ENCODE measurements around the gene ABCA1.

ABCA1 gene

GRCh38 chr9:104882566-104882965, 45.4 kb downstream of the ABCA1 start:
- no peaks in the 10 kb centered on the region for H3K9me3 ChIP-seq (ENCODE audit: control insufficient read depth, insufficient read depth, low read depth, low read length)
- H3K27ac ChIP-seq (ENCODE audit: low read depth, low read length), result no peak overlapping the region
- no peak overlapping the region for H3K9ac ChIP-seq (ENCODE audit: low read length)
- peaks cover 7% of the 10 kb centered on the region; the same call in 1 of the 2 replicates for H3K36me3 ChIP-seq (ENCODE audit: control insufficient read depth, insufficient read depth, low read length)
- peaks cover 51% of the 10 kb centered on the region for H3K4me1 ChIP-seq (ENCODE audit: control insufficient read depth, insufficient read depth, low read length)
- no peaks in the 10 kb centered on the region for H3K27me3 ChIP-seq (ENCODE audit: control insufficient read depth, insufficient read depth, low read length)
- no peak overlapping the region for H3K4me3 ChIP-seq (ENCODE audit: low read depth, low read length)

- Histone ChIP-seq H3K9ac (ENCODE audit: low read length) (no peak overlapping the region), H3K9me3 (ENCODE audit: control insufficient read depth, insufficient read depth, low read depth, low read length) (no peaks in the 10 kb centered on the region), H3K4me3 (ENCODE audit: low read depth, low read length) (no peak overlapping the region), H3K36me3 (ENCODE audit: control insufficient read depth, insufficient read depth, low read length) (peaks cover 7% of the 10 kb centered on the region; the same call in 1 of the 2 replicates), H3K27me3 (ENCODE audit: control insufficient read depth, insufficient read depth, low read length) (no peaks in the 10 kb centered on the region), H3K4me1 (ENCODE audit: control insufficient read depth, insufficient read depth, low read length) (peaks cover 49% of the 10 kb centered on the region), H3K27ac (ENCODE audit: low read depth, low read length) (no peak overlapping the region)
Measured at GRCh38 chr9:104882086-104882485, 45.9 kb downstream of the ABCA1 start.

GRCh38 chr9:104879555-104880309, 48.2 kb downstream of the ABCA1 start:
- no peak overlapping the region for H3K4me3 ChIP-seq (ENCODE audit: low read depth, low read length)
- no peaks in the 10 kb centered on the region for H3K27me3 ChIP-seq (ENCODE audit: control insufficient read depth, insufficient read depth, low read length)
- peaks cover 7% of the 10 kb centered on the region; the same call in 1 of the 2 replicates for H3K36me3 ChIP-seq (ENCODE audit: control insufficient read depth, insufficient read depth, low read length)
- H3K27ac ChIP-seq (ENCODE audit: low read depth, low read length), result no peak overlapping the region
- peaks cover 33% of the 10 kb centered on the region for H3K4me1 ChIP-seq (ENCODE audit: control insufficient read depth, insufficient read depth, low read length)
- H3K9me3 ChIP-seq (ENCODE audit: control insufficient read depth, insufficient read depth, low read depth, low read length), result no peaks in the 10 kb centered on the region
- H3K9ac ChIP-seq (ENCODE audit: low read length), result no peak overlapping the region

GRCh38 chr9:104876587-104876986, 51.4 kb downstream of the ABCA1 start:
- Histone ChIP-seq H3K4me3 (ENCODE audit: low read depth, low read length) (no peak overlapping the region), H3K4me1 (ENCODE audit: control insufficient read depth, insufficient read depth, low read length) (peaks cover 5% of the 10 kb centered on the region), H3K27me3 (ENCODE audit: control insufficient read depth, insufficient read depth, low read length) (no peaks in the 10 kb centered on the region), H3K9me3 (ENCODE audit: control insufficient read depth, insufficient read depth, low read depth, low read length) (no peaks in the 10 kb centered on the region), H3K27ac (ENCODE audit: low read depth, low read length) (no peak overlapping the region), H3K9ac (ENCODE audit: low read length) (no peak overlapping the region), H3K36me3 (ENCODE audit: control insufficient read depth, insufficient read depth, low read length) (peaks cover 3% of the 10 kb centered on the region; the same call in 1 of the 2 replicates)

- Histone ChIP-seq H3K27ac (ENCODE audit: low read depth, low read length) (no peak overlapping the region), H3K4me1 (ENCODE audit: control insufficient read depth, insufficient read depth, low read length) (no peaks in the 10 kb centered on the region; the same call in 1 of the 2 replicates), H3K36me3 (ENCODE audit: control insufficient read depth, insufficient read depth, low read length) (peaks cover 3% of the 10 kb centered on the region; the same call in 1 of the 2 replicates), H3K4me3 (ENCODE audit: low read depth, low read length) (no peak overlapping the region), H3K9me3 (ENCODE audit: control insufficient read depth, insufficient read depth, low read depth, low read length) (no peaks in the 10 kb centered on the region), H3K9ac (ENCODE audit: low read length) (no peak overlapping the region), H3K27me3 (ENCODE audit: control insufficient read depth, insufficient read depth, low read length) (no peaks in the 10 kb centered on the region)
Measured at GRCh38 chr9:104875897-104876296, 52.1 kb downstream of the ABCA1 start.

GRCh38 chr9:104875320-104875719, 52.6 kb downstream of the ABCA1 start:
- Histone ChIP-seq H3K27me3 (ENCODE audit: control insufficient read depth, insufficient read depth, low read length) (no peaks in the 10 kb centered on the region), H3K27ac (ENCODE audit: low read depth, low read length) (no peak overlapping the region), H3K9ac (ENCODE audit: low read length) (no peak overlapping the region), H3K36me3 (ENCODE audit: control insufficient read depth, insufficient read depth, low read length) (peaks cover 3% of the 10 kb centered on the region; the same call in 1 of the 2 replicates), H3K4me1 (ENCODE audit: control insufficient read depth, insufficient read depth, low read length) (peaks cover 2% of the 10 kb centered on the region; the same call in 1 of the 2 replicates), H3K4me3 (ENCODE audit: low read depth, low read length) (no peak overlapping the region), H3K9me3 (ENCODE audit: control insufficient read depth, insufficient read depth, low read depth, low read length) (peaks cover 2% of the 10 kb centered on the region; the same call in 1 of the 2 replicates)

GRCh38 chr9:104873489-104873850, 54.5 kb downstream of the ABCA1 start:
- H3K36me3 ChIP-seq (ENCODE audit: control insufficient read depth, insufficient read depth, low read length), result no peaks in the 10 kb centered on the region
- H3K27me3 ChIP-seq (ENCODE audit: control insufficient read depth, insufficient read depth, low read length), result no peaks in the 10 kb centered on the region
- H3K27ac ChIP-seq (ENCODE audit: low read depth, low read length), result no peak overlapping the region
- H3K9ac ChIP-seq (ENCODE audit: low read length), result no peak overlapping the region
- peaks cover 4% of the 10 kb centered on the region; the same call in 1 of the 2 replicates for H3K9me3 ChIP-seq (ENCODE audit: control insufficient read depth, insufficient read depth, low read depth, low read length)
- peaks cover 17% of the 10 kb centered on the region for H3K4me1 ChIP-seq (ENCODE audit: control insufficient read depth, insufficient read depth, low read length)
- H3K4me3 ChIP-seq (ENCODE audit: low read depth, low read length), result no peak overlapping the region

- Histone ChIP-seq H3K36me3 (ENCODE audit: control insufficient read depth, insufficient read depth, low read length) (no peaks in the 10 kb centered on the region), H3K27me3 (ENCODE audit: control insufficient read depth, insufficient read depth, low read length) (no peaks in the 10 kb centered on the region), H3K27ac (ENCODE audit: low read depth, low read length) (no peak overlapping the region), H3K9ac (ENCODE audit: low read length) (no peak overlapping the region), H3K9me3 (ENCODE audit: control insufficient read depth, insufficient read depth, low read depth, low read length) (peaks cover 4% of the 10 kb centered on the region; the same call in 1 of the 2 replicates), H3K4me3 (ENCODE audit: low read depth, low read length) (no peak overlapping the region), H3K4me1 (ENCODE audit: control insufficient read depth, insufficient read depth, low read length) (peaks cover 20% of the 10 kb centered on the region)
Measured at GRCh38 chr9:104872656-104873488, 55.1 kb downstream of the ABCA1 start.

- no peak overlapping the region for H3K27ac ChIP-seq (ENCODE audit: low read depth, low read length)
- peaks cover 4% of the 10 kb centered on the region; the same call in 1 of the 2 replicates for H3K9me3 ChIP-seq (ENCODE audit: control insufficient read depth, insufficient read depth, low read depth, low read length)
- no peak overlapping the region for H3K9ac ChIP-seq (ENCODE audit: low read length)
- H3K36me3 ChIP-seq (ENCODE audit: control insufficient read depth, insufficient read depth, low read length), result no peaks in the 10 kb centered on the region
- no peaks in the 10 kb centered on the region for H3K27me3 ChIP-seq (ENCODE audit: control insufficient read depth, insufficient read depth, low read length)
- H3K4me1 ChIP-seq (ENCODE audit: control insufficient read depth, insufficient read depth, low read length), result peaks cover 20% of the 10 kb centered on the region
- H3K4me3 ChIP-seq (ENCODE audit: low read depth, low read length), result no peak overlapping the region
Measured at GRCh38 chr9:104871961-104872527, 55.9 kb downstream of the ABCA1 start.

- no peak overlapping the region for H3K9ac ChIP-seq (ENCODE audit: low read length)
- no peak overlapping the region for H3K4me3 ChIP-seq (ENCODE audit: low read depth, low read length)
- H3K9me3 ChIP-seq (ENCODE audit: control insufficient read depth, insufficient read depth, low read depth, low read length), result peaks cover 4% of the 10 kb centered on the region; the same call in 1 of the 2 replicates
- H3K4me1 ChIP-seq (ENCODE audit: control insufficient read depth, insufficient read depth, low read length), result peaks cover 22% of the 10 kb centered on the region
- H3K36me3 ChIP-seq (ENCODE audit: control insufficient read depth, insufficient read depth, low read length), result no peaks in the 10 kb centered on the region
- no peak overlapping the region for H3K27ac ChIP-seq (ENCODE audit: low read depth, low read length)
- H3K27me3 ChIP-seq (ENCODE audit: control insufficient read depth, insufficient read depth, low read length), result no peaks in the 10 kb centered on the region
Measured at GRCh38 chr9:104869811-104870210, 58.1 kb downstream of the ABCA1 start.

All from HUES6 (cell line).